K562 (cell line): ENCODE data around the gene PPM1G. TPM values are rescaled to one million over a fixed set of nuclear protein-coding genes. Genes with fewer than 3 reads are reported as not detected.

ENCODE experiments used
- ARID1B ChIP-seq: fragments of 450-650 bp; IDR thresholded peaks from 2 replicates; pipeline ENCODE4 v1.6.1; 2016; ENCODE audit warnings: antibody characterized with exemption, mild to moderate bottlenecking, inconsistent platforms
- ATF7 ChIP-seq: fragments of 450-650 bp; IDR thresholded peaks from 2 replicates; pipeline ENCODE4 v1.7.1; 2014; ENCODE audit warnings: mild to moderate bottlenecking, moderate library complexity
- ETV1 ChIP-seq: fragments of 450-650 bp; conservative IDR thresholded peaks from 2 replicates; pipeline ENCODE4 v1.6.1; 2016; ENCODE audit warnings: missing genetic modification characterization, control low read depth, low read depth, missing compliant biosample characterization
- GTF2E2 ChIP-seq: fragments of 200-800 bp; sonication (Bioruptor generic); IDR thresholded peaks from 2 replicates; pipeline ENCODE4 v1.6.1; 2016; ENCODE audit warnings: missing genetic modification characterization, missing compliant biosample characterization
- KLF6 ChIP-seq: fragments of 250-450 bp; sonication (Bioruptor Pico); IDR thresholded peaks from 2 replicates; pipeline ENCODE4 v1.4.0; 2020; ENCODE audit warnings: mild to moderate bottlenecking, moderate library complexity, borderline replicate concordance
- MECOM ChIP-seq: fragments of 250-450 bp; sonication (Bioruptor Pico); IDR thresholded peaks from 2 replicates; pipeline ENCODE4 v1.8.0; 2022; ENCODE audit warnings: inconsistent platforms
- MEF2D ChIP-seq: conservative IDR thresholded peaks from 2 replicates; pipeline ENCODE4 v1.6.1; 2016; ENCODE audit warnings: low read depth, missing genetic modification characterization, missing compliant biosample characterization
- NRF1 ChIP-seq, 2 experiments: fragments of 450-650 bp; IDR thresholded peaks in 1 of 2; conservative IDR thresholded peaks in 1 of 2; 2 replicates each; pipeline ENCODE4 v1.6.1; 2014; ENCODE audit warnings: mild to moderate bottlenecking in 2 of 2
- PBX2 ChIP-seq, 2 experiments: IDR thresholded peaks in 1 of 2; conservative IDR thresholded peaks in 1 of 2; 2 replicates each; pipeline ENCODE4 v1.6.1; 2016; ENCODE audit warnings: low read depth in 2 of 2, mild to moderate bottlenecking in 1 of 2, missing compliant biosample characterization in 1 of 2, missing genetic modification characterization in 1 of 2, moderate library complexity in 1 of 2
- POLR2B ChIP-seq: fragments of 450-650 bp; IDR thresholded peaks from 2 replicates; pipeline ENCODE4 v1.6.1; 2018; ENCODE audit warnings: low read depth; ENCODE audit not compliant: partially characterized antibody
- POLR2G ChIP-seq: fragments of 200-400 bp; formaldehyde crosslinking; IDR thresholded peaks from 2 replicates; pipeline ENCODE4 v1.6.1; 2017; ENCODE audit warnings: low read depth, mild to moderate bottlenecking, antibody characterized with exemption, low read length, moderate library complexity
- POLR3G ChIP-seq: IDR thresholded peaks from 2 replicates; pipeline ENCODE4 v1.6.1; 2011; ENCODE audit not compliant: insufficient read length, insufficient replicate concordance; ENCODE audit errors: extremely low read depth
- SIN3B ChIP-seq: fragments of 450-650 bp; IDR thresholded peaks from 2 replicates; pipeline ENCODE4 v1.6.1; 2017; ENCODE audit warnings: low read depth, mild to moderate bottlenecking, moderate library complexity
- SIX5 ChIP-seq, 2 experiments: IDR thresholded peaks; 2 replicates each; pipeline ENCODE4 v1.6.1; 2011; ENCODE audit warnings: low read length in 2 of 2, borderline replicate concordance in 1 of 2, low read depth in 1 of 2, mild to moderate bottlenecking in 1 of 2, moderate library complexity in 1 of 2; ENCODE audit not compliant: insufficient read depth in 1 of 2
- STAT5A ChIP-seq: IDR thresholded peaks from 2 replicates; pipeline ENCODE4 v1.6.1; 2012; ENCODE audit warnings: low read length, inconsistent platforms, borderline replicate concordance
- TBL1XR1 ChIP-seq, 2 experiments: IDR thresholded peaks; 2 replicates each; pipeline ENCODE4 v1.6.1; 2012; ENCODE audit warnings: improper control_type of control experiment in 2 of 2, low read length in 2 of 2, mild to moderate bottlenecking in 1 of 2
- USF2 ChIP-seq: sonication (generic); formaldehyde crosslinking; IDR thresholded peaks from 2 replicates; pipeline ENCODE4 v1.5.0; 2020; ENCODE audit warnings: missing genetic modification reagents
- ZNF165 ChIP-seq: fragments of 250-450 bp; sonication (Bioruptor Pico); IDR thresholded peaks from 2 replicates; pipeline ENCODE4 v1.4.0; 2020; ENCODE audit warnings: borderline replicate concordance
- ZNF551 ChIP-seq: fragments of 250-450 bp; sonication (Bioruptor Pico); IDR thresholded peaks from 2 replicates; pipeline ENCODE4 v1.5.0; 2021; ENCODE audit warnings: mild to moderate bottlenecking, moderate library complexity
- ZNF717 ChIP-seq: fragments of 250-450 bp; sonication (Bioruptor Pico); IDR thresholded peaks from 2 replicates; pipeline ENCODE4 v1.5.0; 2021
- polyA plus RNA-seq, 8 experiments: library from polyadenylated mRNA; depleted of rRNA in 4 of 8; stranded (reverse) in 5 of 8; unstranded in 3 of 8; fragments of >200 nt; fragmentation: Nextera tagmentation in 2 of 8; fragmentation: Illumina TruSeq in 1 of 8; extraction: Ambion mirVana in 2 of 8; extraction: Trizol in 1 of 8; gene quantifications; 2 replicates each; pipeline versions ENCODE4 v1.2.1 to v1.2.3, GENCODE V29; 2011 to 2014; ENCODE audit warnings: inconsistent platforms in 1 of 8, missing spikeins in 1 of 8
- total RNA-seq, 7 experiments: library from RNA; depleted of rRNA in 6 of 7; stranded (reverse); fragments of >200 nt in 6 of 7; fragmentation: Illumina TruSeq in 2 of 7; extraction: Trizol in 2 of 7; gene quantifications; 2 replicates each; pipeline versions ENCODE4 v1.2.1 to v1.2.3, GENCODE V29; 2011 to 2021; ENCODE audit warnings: low replicate concordance in 1 of 7
- TF ChIP-seq, protein P1 (sequence below), 2 experiments: IDR thresholded peaks; 2 replicates each; pipeline ENCODE4 v1.6.1; 2012; ENCODE audit warnings: improper control_type of control experiment in 2 of 2, low read depth in 2 of 2, low read length in 2 of 2, borderline replicate concordance in 1 of 2

The PPM1G gene
- total and polyA plus RNA-seq, 9 of the 15 experiments (the other 6 are each of a cell fraction or from before 2014, with no cell fraction given) = 61.7 to 230 (median 153) TPM

DNA sequence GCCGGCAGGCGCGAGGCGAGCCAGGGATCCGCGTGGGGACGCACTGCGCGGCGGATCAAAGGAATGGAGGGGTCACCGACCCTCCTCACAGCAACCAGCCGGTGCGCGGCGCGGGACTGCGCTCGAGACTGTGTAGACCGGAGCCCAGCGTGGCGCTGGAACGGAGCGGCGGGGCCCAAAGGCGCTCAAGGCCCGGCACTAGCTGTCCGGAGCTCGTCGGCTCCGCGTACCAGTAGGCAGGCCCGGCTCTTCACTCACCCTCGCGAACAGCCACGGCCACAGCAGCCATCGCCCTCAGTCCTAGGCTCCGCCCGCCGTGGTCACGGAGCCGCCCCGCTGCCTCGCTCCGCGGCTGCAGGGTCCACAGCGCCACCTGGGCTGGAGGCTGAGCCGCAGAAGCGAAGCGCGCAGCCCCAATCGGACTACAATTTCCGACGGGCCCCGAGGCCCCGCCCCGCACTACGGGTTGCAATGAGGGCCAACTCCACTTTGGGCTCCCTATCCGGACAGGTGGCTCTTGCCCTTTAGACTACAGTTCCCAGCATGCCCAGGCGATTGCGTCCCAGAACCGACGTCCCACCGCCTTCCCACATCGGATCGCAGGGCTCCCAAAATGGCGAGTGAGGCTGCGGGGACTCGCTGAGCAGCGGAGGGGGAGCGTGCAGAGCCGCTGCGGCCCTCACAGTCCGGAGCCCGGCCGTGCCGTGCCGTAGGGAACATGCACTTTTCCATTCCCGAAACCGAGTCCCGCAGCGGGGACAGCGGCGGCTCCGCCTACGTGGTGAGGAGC is 39.2 kb downstream of the PPM1G start, which contains the start of the genes EIF2B4 and SNX17 (continued):
- TF ChIP-seq PBX2 (CRISPR knock-in tag; IDR thresholded peaks at IDR 0.05; ENCODE audit: low read depth) (no peak), PBX2 (tag; conservative IDR thresholded peaks at IDR 0.05; ENCODE audit: low read depth) (no peak), SIX5 (IDR thresholded peaks at IDR 0.05; ENCODE audit: borderline replicate concordance in 1 of 2, insufficient read depth in 1 of 2, low read depth in 1 of 2, low read length in 2 of 2) (peak; percentile 97 to 98), USF2 (CRISPR knock-in tag) (no peak; the same call in 1 of the 2 replicates), TBL1XR1 (IDR thresholded peaks at IDR 0.05; ENCODE audit: low read length in 2 of 2) (peak; percentile 73 to 74; a peak in 3 of 4 replicates), ATF7 (peak; percentile 91), POLR3G (no peak), MECOM (CRISPR knock-in tag) (no peak), KLF6 (CRISPR knock-in tag) (no peak; the same call in 1 of the 2 replicates), ARID1B (peak; percentile 19; the same call in 1 of the 2 replicates), ZNF165 (CRISPR knock-in tag) (no peak), ETV1 (peak; percentile 74; the same call in 1 of the 2 replicates), SIN3B (peak; percentile 86), POLR2G (peak; percentile 95), ZNF717 (no peak), POLR2B (peak; percentile 58), NRF1 (conservative IDR thresholded peaks at IDR 0.05 in 1 of 2, IDR thresholded peaks at IDR 0.05 in 1 of 2) (peak; percentile 80 to 85), GTF2E2 (tag) (peak; percentile 60; the same call in 1 of the 2 replicates), MEF2D (tag) (no peak), STAT5A (no peak), ZNF551 (CRISPR knock-in tag) (no peak)
- TF ChIP-seq, protein P1, sequence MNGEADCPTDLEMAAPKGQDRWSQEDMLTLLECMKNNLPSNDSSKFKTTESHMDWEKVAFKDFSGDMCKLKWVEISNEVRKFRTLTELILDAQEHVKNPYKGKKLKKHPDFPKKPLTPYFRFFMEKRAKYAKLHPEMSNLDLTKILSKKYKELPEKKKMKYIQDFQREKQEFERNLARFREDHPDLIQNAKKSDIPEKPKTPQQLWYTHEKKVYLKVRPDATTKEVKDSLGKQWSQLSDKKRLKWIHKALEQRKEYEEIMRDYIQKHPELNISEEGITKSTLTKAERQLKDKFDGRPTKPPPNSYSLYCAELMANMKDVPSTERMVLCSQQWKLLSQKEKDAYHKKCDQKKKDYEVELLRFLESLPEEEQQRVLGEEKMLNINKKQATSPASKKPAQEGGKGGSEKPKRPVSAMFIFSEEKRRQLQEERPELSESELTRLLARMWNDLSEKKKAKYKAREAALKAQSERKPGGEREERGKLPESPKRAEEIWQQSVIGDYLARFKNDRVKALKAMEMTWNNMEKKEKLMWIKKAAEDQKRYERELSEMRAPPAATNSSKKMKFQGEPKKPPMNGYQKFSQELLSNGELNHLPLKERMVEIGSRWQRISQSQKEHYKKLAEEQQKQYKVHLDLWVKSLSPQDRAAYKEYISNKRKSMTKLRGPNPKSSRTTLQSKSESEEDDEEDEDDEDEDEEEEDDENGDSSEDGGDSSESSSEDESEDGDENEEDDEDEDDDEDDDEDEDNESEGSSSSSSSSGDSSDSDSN (IDR thresholded peaks at IDR 0.05; ENCODE audit: borderline replicate concordance in 1 of 2, low read depth in 2 of 2, low read length in 2 of 2) = peak; percentile 46 to 89; a peak in 2 of 4 replicates
